HG03095 (cell line): Measurements from ENCODE around the gene KIF23.

Source experiments
- ATAC-seq: cut with Tn5 transposase; IDR thresholded peaks from one replicate; pipeline ENCODE4 v1.9.1; 2021; ENCODE audit warnings: moderate library complexity; ENCODE audit not compliant: unreplicated experiment

Gene KIF23

DNA sequence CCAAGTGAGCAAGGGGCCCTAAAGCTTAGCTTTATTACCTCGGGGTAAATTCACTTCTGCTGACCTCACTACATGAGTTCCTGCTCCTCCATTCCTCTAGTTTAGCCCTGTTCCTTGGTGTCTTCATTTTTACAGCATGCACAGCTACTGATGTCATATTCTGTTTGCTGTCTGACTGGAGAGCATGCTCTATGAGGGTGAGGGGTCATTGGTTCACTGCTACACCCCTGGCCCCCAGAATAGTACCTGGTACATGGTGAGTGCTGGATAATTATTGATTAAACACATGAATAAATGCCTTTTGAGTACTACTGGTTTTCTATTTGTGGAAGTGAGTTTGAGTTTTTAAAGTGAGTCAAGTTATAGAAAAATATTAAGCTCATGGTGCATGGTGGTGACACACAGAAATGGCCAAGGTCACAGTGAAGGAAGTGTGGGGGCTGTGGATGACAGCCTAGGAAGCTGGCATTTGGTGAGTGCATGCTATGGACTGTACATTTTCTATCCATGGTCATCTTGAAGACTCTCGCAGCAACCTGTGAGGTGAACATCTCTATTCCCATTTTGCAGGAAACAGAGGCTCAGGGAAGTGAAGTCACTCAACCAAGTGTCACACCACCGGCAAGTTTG lies 72.4 kb downstream of the KIF23 start:
- ATAC-seq, result no peak

DNA sequence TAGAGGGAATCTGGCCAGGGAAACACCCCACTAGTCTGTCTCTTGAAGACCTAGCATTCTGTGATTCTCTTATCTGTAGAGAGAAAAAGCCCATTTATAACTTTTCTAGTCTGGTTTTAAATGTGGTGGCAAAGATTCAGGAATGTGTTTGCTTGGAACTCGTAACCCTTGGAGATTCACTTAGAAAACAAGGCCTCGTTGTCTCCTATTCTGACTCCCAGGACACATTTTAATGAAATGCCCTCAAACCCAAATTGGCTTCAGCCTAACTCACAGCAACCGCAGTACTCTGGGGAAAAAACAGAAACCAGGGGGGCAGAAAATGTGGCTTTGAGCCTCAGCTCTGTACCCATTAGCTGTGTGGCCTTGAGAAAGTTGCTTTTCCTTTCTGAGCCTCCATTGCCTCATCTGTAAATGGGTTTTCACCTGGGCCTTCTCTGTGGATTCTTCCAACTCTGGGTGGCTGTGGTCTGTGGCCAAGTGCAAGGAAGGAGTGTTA lies 75.0 kb downstream of the KIF23 start:
- no peak for ATAC-seq

DNA sequence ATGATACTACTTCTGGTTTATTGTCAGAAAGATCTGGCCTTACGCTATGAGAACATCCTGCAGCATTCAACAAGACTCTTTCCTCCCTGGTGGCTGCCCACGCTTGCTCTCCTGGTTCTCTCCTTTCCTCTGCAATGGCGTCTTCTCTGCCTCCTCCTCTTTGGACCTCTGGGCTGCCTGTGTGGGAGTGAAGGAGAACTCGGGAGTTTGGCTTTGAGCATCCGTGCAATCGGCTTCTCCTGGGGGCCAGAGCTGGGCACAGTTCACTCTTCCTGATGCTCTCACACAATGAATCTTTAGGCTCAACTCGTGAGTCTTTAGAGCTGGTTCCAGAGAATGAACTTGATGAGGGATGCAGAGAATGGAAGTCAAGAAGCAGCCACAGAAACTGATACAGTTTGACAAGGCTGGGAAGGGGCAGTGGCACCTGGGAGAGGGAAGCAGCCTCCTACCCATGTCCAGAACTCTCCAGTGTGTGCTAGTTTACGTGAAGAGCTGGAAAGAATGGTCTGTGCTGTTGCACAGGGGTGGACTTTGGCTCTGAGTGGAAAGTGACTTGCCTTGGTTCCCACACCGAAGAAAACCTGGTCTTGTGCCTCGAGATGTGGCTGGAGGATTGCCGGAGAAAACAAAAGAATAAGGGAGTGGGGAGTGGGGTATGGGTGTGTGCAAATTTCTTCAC lies 76.3 kb downstream of the KIF23 start:
- ATAC-seq, result no peak

DNA sequence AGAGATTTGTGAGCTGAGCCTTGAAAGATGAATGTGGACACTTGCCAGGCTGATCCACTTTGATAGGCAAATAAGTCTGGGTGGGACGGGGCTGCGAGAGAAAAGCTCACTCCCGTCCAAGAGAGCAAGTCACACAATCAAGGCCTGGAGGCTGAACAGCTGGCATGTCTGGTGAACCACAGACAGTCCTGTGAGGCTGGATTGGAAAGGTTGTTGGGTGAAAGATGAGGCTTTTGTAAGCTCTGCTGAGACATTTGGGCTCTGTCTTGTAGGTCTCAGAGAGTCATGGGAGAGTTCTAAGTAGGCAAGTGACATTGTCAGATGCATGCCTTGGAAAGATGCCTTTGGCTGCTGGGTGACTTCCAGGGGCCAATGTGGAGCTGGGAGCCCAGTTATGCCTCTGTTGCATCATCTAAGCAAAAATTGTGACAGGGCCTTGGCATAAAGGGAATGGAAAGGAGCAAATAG lies 76.9 kb downstream of the KIF23 start:
- no peak for ATAC-seq

DNA sequence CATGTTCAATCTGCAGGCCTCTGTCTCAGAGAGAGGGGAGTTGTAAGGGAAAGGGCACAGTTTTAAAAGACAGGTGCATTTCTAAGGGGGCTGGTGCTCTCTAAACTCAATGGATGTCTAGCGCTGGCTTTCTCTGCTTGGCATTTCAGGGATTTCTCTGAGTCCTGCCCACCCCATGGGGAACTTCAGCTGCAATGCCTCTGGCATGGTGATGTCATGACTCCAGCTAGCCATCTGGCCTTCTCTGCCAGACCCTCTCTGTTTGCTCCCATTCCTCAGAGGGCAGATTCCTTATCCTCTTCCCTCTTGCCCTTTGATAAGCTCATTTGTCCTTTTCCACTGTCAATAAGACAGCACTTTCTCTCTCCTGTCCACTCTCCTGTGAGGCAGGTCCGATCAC lies 79.3 kb downstream of the KIF23 start:
- no peak for ATAC-seq

DNA sequence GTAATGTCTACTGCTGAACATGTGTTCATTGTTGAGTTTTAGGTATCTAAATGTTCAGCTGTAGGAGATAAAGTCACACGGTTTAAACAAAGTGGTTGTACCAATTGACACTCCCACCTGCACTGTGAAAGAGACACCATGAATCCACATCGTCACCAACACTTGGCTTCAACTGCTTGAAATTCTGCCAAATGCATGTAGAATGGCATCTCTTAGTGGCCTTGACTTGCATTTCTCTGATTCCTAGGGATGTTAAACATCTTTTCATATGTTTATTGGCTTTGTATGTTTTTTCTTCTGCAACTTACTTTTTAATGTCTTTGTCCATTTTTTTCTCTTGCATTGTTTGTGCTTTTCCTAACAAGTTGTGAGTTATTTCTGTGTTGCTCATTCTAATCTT lies 81.9 kb downstream of the KIF23 start:
- ATAC-seq, result no peak

DNA sequence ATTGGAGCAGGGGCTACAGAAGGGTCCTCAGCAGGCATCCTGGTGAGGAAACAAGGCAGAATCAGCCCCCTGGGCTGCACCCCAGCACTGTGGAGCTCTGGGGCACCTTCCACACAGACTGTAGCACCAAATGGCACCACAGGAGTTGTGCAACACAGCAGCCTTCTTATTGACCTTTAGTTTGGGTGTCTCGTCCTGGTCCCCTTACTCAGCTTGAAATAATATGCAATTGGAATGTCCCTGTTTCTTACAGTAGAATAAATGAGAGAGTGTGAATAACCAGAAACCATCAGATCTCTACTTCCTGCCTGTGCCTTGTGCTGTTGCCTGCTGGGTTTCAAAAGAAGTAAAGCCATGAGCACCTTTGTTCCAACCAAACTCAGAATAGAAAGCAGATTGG lies 82.9 kb downstream of the KIF23 start:
- no peak for ATAC-seq

DNA sequence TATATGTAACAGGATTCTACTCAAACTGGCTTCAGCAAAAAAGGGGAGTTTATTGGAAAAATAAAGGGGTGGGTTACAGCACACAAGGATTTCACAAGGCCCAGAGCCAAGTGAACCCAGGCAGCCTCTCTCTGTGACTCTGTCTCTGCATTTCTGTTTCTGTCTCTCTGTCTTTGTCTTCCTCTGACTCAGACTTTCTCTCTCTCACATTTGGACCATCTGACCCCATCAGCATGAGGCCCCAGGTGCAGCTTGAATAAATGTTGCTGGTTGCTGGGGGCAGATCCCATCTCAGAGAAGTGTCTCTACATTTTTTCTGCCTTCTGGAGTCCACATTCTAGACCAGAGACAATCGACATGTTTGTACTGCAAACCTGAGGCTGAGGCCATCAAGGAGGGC lies 83.5 kb downstream of the KIF23 start:
- ATAC-seq, result no peak
